Caco-2 (cell line): ENCODE results near the gene SGPP2. TPM values are rescaled to one million over a fixed set of nuclear protein-coding genes. Genes with fewer than 3 reads are reported as not detected.

Experiments used
- BruUV-seq: library from RNA; stranded (reverse); fragments of 400-500 nt; replicated peaks from 2 replicates; lab custom pipeline; 2021; lab: Mats Ljungman, UMichigan
- CTCF ChIA-PET: fragments of 300-600 bp; sonication (Branson Sonifier 250); formaldehyde crosslinking; loops from one replicate; lab custom pipeline; 2022; ENCODE audit warnings: antibody characterized with exemption; lab: Charles Lee
- POLR2A ChIA-PET: fragments of 300-600 bp; sonication (Branson Sonifier 250); formaldehyde crosslinking; loops from one replicate; lab custom pipeline; 2022; ENCODE audit warnings: antibody characterized with exemption; lab: Charles Lee
- DNase-seq, 2 experiments: peaks; one replicate each; pipeline versions ENCODE4 v3.0.0 to v3.0.0-alpha.2; 2020 to 2022
- H3K27me3 ChIP-seq: replicated peaks from 2 replicates; pipeline ENCODE4 v1.6.0; 2011; ENCODE audit warnings: low read length; ENCODE audit not compliant: control insufficient read depth, insufficient read depth
- H3K36me3 ChIP-seq: 2 replicates; pipeline ENCODE4 v1.5.1; 2011; ENCODE audit warnings: low read length; ENCODE audit not compliant: control insufficient read depth, insufficient read depth
- H3K4me1 ChIP-seq: fragments of 250-450 bp; sonication (Bioruptor Pico); 2 replicates; pipeline ENCODE4 v1.5.1; 2020; ENCODE audit warnings: mild to moderate bottlenecking
- H3K4me3 ChIP-seq: 2 replicates; pipeline ENCODE4 v1.5.1; 2011; ENCODE audit warnings: low read depth, mild to moderate bottlenecking, control low read depth, low read length
- H3K9me3 ChIP-seq: fragments of 250-450 bp; sonication (Bioruptor Pico); 2 replicates; pipeline ENCODE4 v1.5.1; 2020; ENCODE audit warnings: mild to moderate bottlenecking, moderate library complexity
- H3K27ac Mint-ChIP-seq: one replicate; pipeline ENCODE4 v1.8.0; 2022; ENCODE audit warnings: mixed read lengths; ENCODE audit not compliant: unreplicated experiment
- H3K27me3 Mint-ChIP-seq: one replicate; pipeline ENCODE4 v1.8.0; 2022; ENCODE audit warnings: mixed read lengths; ENCODE audit not compliant: insufficient read depth, unreplicated experiment
- H3K36me3 Mint-ChIP-seq: one replicate; pipeline ENCODE4 v1.8.0; 2022; ENCODE audit warnings: mild to moderate bottlenecking, mixed read lengths; ENCODE audit not compliant: insufficient read depth, unreplicated experiment
- H3K4me1 Mint-ChIP-seq: one replicate; pipeline ENCODE4 v1.8.0; 2022; ENCODE audit warnings: low read depth, mixed read lengths; ENCODE audit not compliant: unreplicated experiment
- H3K4me3 Mint-ChIP-seq: one replicate; pipeline ENCODE4 v1.8.0; 2022; ENCODE audit warnings: mild to moderate bottlenecking, moderate library complexity, mixed read lengths; ENCODE audit not compliant: unreplicated experiment
- H3K9me3 Mint-ChIP-seq: one replicate; pipeline ENCODE4 v1.8.0; 2022; ENCODE audit warnings: mixed read lengths; ENCODE audit not compliant: unreplicated experiment
- CTCF ChIP-seq, 2 experiments: fragments of 200-600 bp in 1 of 2; IDR thresholded peaks; 1 replicate in 1 of 2; 2 replicates in 1 of 2; pipeline versions ENCODE4 v1.5.1 to v1.8.0; 2011 to 2022; ENCODE audit warnings: antibody characterized with exemption in 1 of 2, control low read depth in 1 of 2, inconsistent platforms in 1 of 2, low read depth in 1 of 2, low read length in 1 of 2, mild to moderate bottlenecking in 1 of 2, moderate library complexity in 1 of 2; ENCODE audit not compliant: insufficient read depth in 1 of 2, severe bottlenecking in 1 of 2, unreplicated experiment in 1 of 2
- intact Hi-C: fragments of 100-400 bp; cut with micrococcal nuclease; formaldehyde crosslinking; loops from one replicate; pipeline ENCODE4 v1.10.0; 2022; ENCODE audit not compliant: unreplicated experiment
- total RNA-seq: library from RNA; stranded (reverse); gene quantifications from 2 replicates; pipeline ENCODE4 v1.2.3, GENCODE V29; 2022

Gene SGPP2
- total RNA-seq, 1 experiment from 2014 or later = not detected

DNA sequence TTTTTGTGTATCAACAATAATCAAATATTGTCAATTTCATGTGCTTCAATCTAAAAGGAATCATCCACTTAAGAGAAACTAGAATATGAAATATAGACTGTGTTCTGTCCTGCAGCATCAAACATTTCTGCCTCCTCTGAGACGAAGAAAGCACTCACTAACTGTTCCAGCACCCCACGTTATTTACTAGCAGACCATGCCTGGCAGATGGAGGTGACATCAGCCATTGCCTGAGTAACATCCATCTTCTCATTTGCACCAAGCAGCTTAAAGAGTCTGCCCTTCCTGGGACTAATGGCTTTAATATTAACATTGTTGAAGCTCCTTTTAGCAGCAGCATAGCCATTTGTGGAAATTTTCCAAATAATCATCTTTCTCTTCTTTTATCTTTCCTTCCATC, 25.7 kb downstream of the SGPP2 start:
- Mint-ChIP-seq H3K27me3 (peaks cover 13% of the 10 kb centered on the region), H3K4me1 (no peaks in the 10 kb centered on the region), H3K27ac (no peak overlapping the region), H3K4me3 (no peak overlapping the region), H3K9me3 (no peaks in the 10 kb centered on the region), H3K36me3 (no peaks in the 10 kb centered on the region)
- H3K27me3 ChIP-seq = no peaks in the 10 kb centered on the region; the same call in 1 of the 2 replicates
- intact Hi-C loops = no loop called here
- no TSS peak for BruUV-seq
- no peaks in the 10 kb centered on the region for H3K36me3 ChIP-seq
- ChIA-PET POLR2A (interaction anchor here (0.6 kb wide), 1 partner anchor 96 kb away, joined by 4 read pairs; no protein-coding TSS in a partner anchor), CTCF (no interaction called here)
- DNase-seq = no peak
- H3K4me1 ChIP-seq = no peaks in the 10 kb centered on the region
- no peak for TF ChIP-seq CTCF (IDR thresholded peaks at IDR 0.05; ENCODE audit: insufficient read depth in 1 of 2, low read depth in 1 of 2, low read length in 1 of 2, severe bottlenecking in 1 of 2, unreplicated experiment in 1 of 2)
- H3K9me3 ChIP-seq = no peaks in the 10 kb centered on the region
- no peak overlapping the region for H3K4me3 ChIP-seq

DNA sequence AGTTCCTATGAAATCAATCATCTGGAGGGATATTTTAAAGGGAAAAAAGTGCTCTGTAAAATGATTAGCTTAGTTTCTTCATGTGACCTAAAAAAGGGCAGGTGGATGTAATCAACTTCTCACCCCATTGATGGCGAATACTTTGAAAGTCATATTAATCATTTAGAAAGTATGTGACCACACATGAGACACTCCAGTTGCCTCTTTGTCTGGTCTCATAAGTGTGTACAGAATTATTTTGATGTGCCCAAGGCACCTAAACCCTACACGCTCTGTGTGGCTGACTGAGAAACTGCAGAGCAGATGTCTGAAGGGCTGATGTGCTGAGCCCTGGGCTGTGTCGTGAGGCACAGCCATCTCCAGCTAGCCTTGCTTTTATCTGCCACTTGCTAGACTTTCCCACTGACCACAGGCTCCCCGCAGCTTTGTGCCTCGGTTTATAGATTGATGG, 26.9 kb downstream of the SGPP2 start:
- H3K4me3 ChIP-seq = no peak overlapping the region
- no peaks in the 10 kb centered on the region for H3K4me1 ChIP-seq
- H3K9me3 Mint-ChIP-seq = no peaks in the 10 kb centered on the region
- intact Hi-C loops = no loop called here
- no peaks in the 10 kb centered on the region for H3K36me3 Mint-ChIP-seq
- no peaks in the 10 kb centered on the region for H3K36me3 ChIP-seq
- no peaks in the 10 kb centered on the region for H3K4me1 Mint-ChIP-seq
- H3K27me3 Mint-ChIP-seq = peaks cover 16% of the 10 kb centered on the region
- ChIA-PET POLR2A (no interaction called here), CTCF (no interaction called here)
- no peaks in the 10 kb centered on the region for H3K9me3 ChIP-seq
- no peak overlapping the region for H3K27ac Mint-ChIP-seq
- H3K4me3 Mint-ChIP-seq = no peak overlapping the region
- H3K27me3 ChIP-seq = no peaks in the 10 kb centered on the region; the same call in 1 of the 2 replicates
- TF ChIP-seq CTCF (IDR thresholded peaks at IDR 0.05; ENCODE audit: insufficient read depth in 1 of 2, low read depth in 1 of 2, low read length in 1 of 2, severe bottlenecking in 1 of 2, unreplicated experiment in 1 of 2) = no peak
- DNase-seq = no peak
- BruUV-seq = no TSS peak

- no peak for TF ChIP-seq CTCF (IDR thresholded peaks at IDR 0.05; ENCODE audit: insufficient read depth in 1 of 2, low read depth in 1 of 2, low read length in 1 of 2, severe bottlenecking in 1 of 2, unreplicated experiment in 1 of 2)
- intact Hi-C loops = no loop called here
- DNase-seq = no peak
- H3K27ac Mint-ChIP-seq = no peak overlapping the region
- H3K9me3 ChIP-seq = no peaks in the 10 kb centered on the region
- H3K36me3 ChIP-seq = no peaks in the 10 kb centered on the region
- ChIA-PET CTCF (no interaction called here), POLR2A (no interaction called here)
- H3K4me3 Mint-ChIP-seq = no peak overlapping the region
- H3K27me3 ChIP-seq = no peaks in the 10 kb centered on the region; the same call in 1 of the 2 replicates
- no peaks in the 10 kb centered on the region for H3K4me1 Mint-ChIP-seq
- no TSS peak for BruUV-seq
- no peaks in the 10 kb centered on the region for H3K9me3 Mint-ChIP-seq
- H3K4me3 ChIP-seq = no peak overlapping the region
- no peaks in the 10 kb centered on the region for H3K36me3 Mint-ChIP-seq
- no peaks in the 10 kb centered on the region for H3K4me1 ChIP-seq
- H3K27me3 Mint-ChIP-seq = peaks cover 13% of the 10 kb centered on the region
Observed at GRCh38 chr2:222452422-222452950, 28.1 kb downstream of the SGPP2 start.
